Measurements from ENCODE around the gene GIMD1. TPM values are rescaled to one million over a fixed set of nuclear protein-coding genes. Genes with fewer than 3 reads are reported as not detected.

Gene GIMD1
- total RNA-seq, 4 donors from 2014 or later: not detected

- Histone ChIP-seq H3K4me3 (no peak overlapping the region), H3K27me3 (no peaks in the 10 kb centered on the region), H3K27ac (replicated peaks in 1 of 4) (no peak overlapping the region), H3K36me3 (peaks cover under 1 to 19% (median 5%) of the 10 kb centered on the region in 4 donors), H3K4me1 (no peaks in the 10 kb centered on the region), H3K9me3 (no peaks in the 10 kb centered on the region)
- 80% methylated on average over 1 of the region's 1 CpG for WGBS
- no peak for DNase-seq (ENCODE audit: extremely low spot score)
- TF ChIP-seq CTCF (IDR thresholded peaks at IDR 0.05): no peak
- no peak for TF ChIP-seq POLR2AphosphoS5 (IDR thresholded peaks at IDR 0.05)
- TF ChIP-seq POLR2A (IDR thresholded peaks at IDR 0.05; ENCODE audit: low read depth): no peak
- TF ChIP-seq EP300 (IDR thresholded peaks at IDR 0.05): no peak
- intact Hi-C loops (cut with DNase I): no loop called here
Measured at GRCh38 chr4:106353786-106354185, 14.8 kb downstream of the GIMD1 start.

GRCh38 chr4:106351016-106351415 is 17.6 kb downstream of the GIMD1 start:
- intact Hi-C loops (cut with DNase I): no loop called here
- Histone ChIP-seq H3K4me3 (no peak overlapping the region), H3K27ac (replicated peaks in 1 of 4) (no peak overlapping the region), H3K4me1 (no peaks in the 10 kb centered on the region), H3K9me3 (no peaks in the 10 kb centered on the region), H3K36me3 (peaks cover 15 to 40% (median 22%) of the 10 kb centered on the region in 4 donors), H3K27me3 (no peaks in the 10 kb centered on the region)
- DNase-seq (ENCODE audit: extremely low spot score): no peak
- TF ChIP-seq CTCF (IDR thresholded peaks at IDR 0.05) (no peak), POLR2A (IDR thresholded peaks at IDR 0.05; ENCODE audit: low read depth) (no peak), POLR2AphosphoS5 (IDR thresholded peaks at IDR 0.05) (no peak), EP300 (IDR thresholded peaks at IDR 0.05) (no peak)

GRCh38 chr4:106347167-106347566 is 21.4 kb downstream of the GIMD1 start:
- Histone ChIP-seq H3K9me3 (no peaks in the 10 kb centered on the region), H3K4me1 (no peaks in the 10 kb centered on the region), H3K27ac (replicated peaks in 1 of 4) (no peak overlapping the region), H3K36me3 (peaks cover 9 to 40% (median 20%) of the 10 kb centered on the region in 4 donors), H3K27me3 (no peaks in the 10 kb centered on the region), H3K4me3 (no peak overlapping the region)
- intact Hi-C loops (cut with DNase I): no loop called here
- no peak for DNase-seq (ENCODE audit: extremely low spot score)
- 95% methylated on average over 1 of the region's 1 CpG for WGBS
- TF ChIP-seq POLR2A (IDR thresholded peaks at IDR 0.05; ENCODE audit: low read depth) (no peak), EP300 (IDR thresholded peaks at IDR 0.05) (no peak), CTCF (IDR thresholded peaks at IDR 0.05) (no peak), POLR2AphosphoS5 (IDR thresholded peaks at IDR 0.05) (no peak)

- DNase-seq (ENCODE audit: extremely low spot score): no peak
- TF ChIP-seq EP300 (IDR thresholded peaks at IDR 0.05): no peak
- no peak for TF ChIP-seq POLR2A (IDR thresholded peaks at IDR 0.05; ENCODE audit: low read depth)
- no peak for TF ChIP-seq POLR2AphosphoS5 (IDR thresholded peaks at IDR 0.05)
- TF ChIP-seq CTCF (IDR thresholded peaks at IDR 0.05): no peak
- Histone ChIP-seq H3K36me3 (peaks cover 17 to 39% (median 28%) of the 10 kb centered on the region in 4 donors), H3K27ac (replicated peaks in 1 of 4) (no peak overlapping the region), H3K9me3 (peaks cover 0 to 3% (median 0%) of the 10 kb centered on the region in 4 donors), H3K27me3 (no peaks in the 10 kb centered on the region), H3K4me3 (no peak overlapping the region), H3K4me1 (no peaks in the 10 kb centered on the region)
- 91% methylated on average over 1 of the region's 1 CpG for WGBS
- intact Hi-C loops (cut with DNase I): no loop called here
Measured at GRCh38 chr4:106344647-106344970, 24.0 kb downstream of the GIMD1 start.

Data from esophagus muscularis mucosa (tissue), 4 donors.